ENCODE measurements around the gene TCF3. TPM values are rescaled to one million over a fixed set of nuclear protein-coding genes. Genes with fewer than 3 reads are reported as not detected.

The TCF3 gene
- total and polyA plus RNA-seq, 7 donors, result 20.1 to 33.8 (median 24.6) TPM

GRCh38 chr19:1621021-1621420, 31.4 kb downstream of the TCF3 start:
- Histone ChIP-seq H3K36me3 (ENCODE audit: insufficient read depth in 1 of 2, low read depth in 1 of 2) (peaks cover 0 to 44% of the 10 kb centered on the region in 2 donors), H3K27me3 (ENCODE audit: insufficient read depth in 3 of 3, low read length in 2 of 3) (no peaks in the 10 kb centered on the region), H3K9me3 (no peaks in the 10 kb centered on the region), H3K4me3 (no peak overlapping the region), H3K27ac (no peak overlapping the region), H3K4me1 (no peaks in the 10 kb centered on the region)
- intact Hi-C loops (cut with DNase I), result no loop called here
- ATAC-seq (no peak), DNase-seq (peak in 1 of 2 donors; percentile 43)
- TF ChIP-seq CTCF (IDR thresholded peaks at IDR 0.05), result no peak
- 85 to 90% (median 87%) methylated on average over 18 to 19 of the region's 19 CpGs for WGBS, 3 donors

DNA sequence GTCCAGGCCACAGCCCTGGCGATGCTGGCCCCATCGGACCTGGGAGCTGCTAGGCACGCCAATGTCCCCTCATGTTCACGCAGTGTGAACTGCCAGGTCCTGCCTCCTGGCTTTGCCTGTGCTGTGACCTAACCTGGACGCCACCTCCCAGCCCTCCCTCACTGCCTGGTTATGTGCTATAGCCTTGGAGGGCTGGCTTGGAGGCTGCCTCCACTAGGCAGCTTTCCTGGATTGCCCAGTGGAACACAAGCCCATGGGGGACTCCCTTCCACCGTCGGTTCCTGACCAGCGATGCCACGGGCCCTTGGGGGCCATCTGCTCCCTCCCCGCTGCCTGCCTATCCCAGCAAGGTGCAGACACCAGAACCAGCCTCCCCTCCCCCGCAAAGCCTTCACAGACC, 31.9 kb downstream of the TCF3 start:
- intact Hi-C loops (cut with DNase I), result no loop called here
- no peak for ATAC-seq
- H3K4me3 ChIP-seq, result no peak overlapping the region
- H3K9me3 ChIP-seq, result no peaks in the 10 kb centered on the region
- no peak for TF ChIP-seq CTCF (IDR thresholded peaks at IDR 0.05)
- no peaks in the 10 kb centered on the region for H3K27me3 ChIP-seq (ENCODE audit: insufficient read depth in 3 of 3, low read length in 2 of 3)
- H3K27ac ChIP-seq, result no peak overlapping the region
- peaks cover 0 to 46% of the 10 kb centered on the region in 2 donors for H3K36me3 ChIP-seq (ENCODE audit: insufficient read depth in 1 of 2, low read depth in 1 of 2)
- 90 to 93% (median 92%) methylated on average over 11 of the region's 11 CpGs for WGBS, 3 donors
- DNase-seq, result peak in 1 of 2 donors; percentile 45
- no peaks in the 10 kb centered on the region for H3K4me1 ChIP-seq

DNA sequence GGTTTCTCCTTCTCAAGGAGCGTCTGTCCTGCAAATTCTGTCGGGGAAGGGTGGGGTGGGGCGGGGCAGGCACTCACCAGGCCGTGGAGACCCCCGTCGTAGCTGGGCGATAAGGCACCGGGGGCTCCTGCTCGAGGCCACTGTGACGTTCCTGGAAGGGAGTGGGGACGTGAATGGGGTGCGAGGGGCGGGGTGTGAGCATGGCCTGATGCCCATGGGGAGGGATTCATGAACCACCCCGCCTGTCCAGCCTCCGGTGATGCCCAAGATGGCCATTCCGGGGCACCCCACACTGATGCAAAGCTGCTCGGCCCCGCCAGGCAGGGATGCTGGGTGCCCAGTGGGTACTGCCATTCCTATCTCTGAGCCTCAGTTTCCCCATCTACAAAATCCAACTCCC, 32.7 kb downstream of the TCF3 start:
- DNase-seq (no peak), ATAC-seq (no peak)
- TF ChIP-seq CTCF (IDR thresholded peaks at IDR 0.05), result no peak
- H3K4me3 ChIP-seq, result no peak overlapping the region
- no peaks in the 10 kb centered on the region for H3K27me3 ChIP-seq (ENCODE audit: insufficient read depth in 3 of 3, low read length in 2 of 3)
- H3K36me3 ChIP-seq (ENCODE audit: insufficient read depth in 1 of 2, low read depth in 1 of 2), result peaks cover 0 to 54% of the 10 kb centered on the region in 2 donors
- H3K9me3 ChIP-seq, result no peaks in the 10 kb centered on the region
- intact Hi-C loops (cut with DNase I), result no loop called here
- no peak overlapping the region for H3K27ac ChIP-seq
- H3K4me1 ChIP-seq, result no peaks in the 10 kb centered on the region
- WGBS, 3 donors, result 91 to 95% (median 94%) methylated on average over 17 to 18 of the region's 18 CpGs

DNA sequence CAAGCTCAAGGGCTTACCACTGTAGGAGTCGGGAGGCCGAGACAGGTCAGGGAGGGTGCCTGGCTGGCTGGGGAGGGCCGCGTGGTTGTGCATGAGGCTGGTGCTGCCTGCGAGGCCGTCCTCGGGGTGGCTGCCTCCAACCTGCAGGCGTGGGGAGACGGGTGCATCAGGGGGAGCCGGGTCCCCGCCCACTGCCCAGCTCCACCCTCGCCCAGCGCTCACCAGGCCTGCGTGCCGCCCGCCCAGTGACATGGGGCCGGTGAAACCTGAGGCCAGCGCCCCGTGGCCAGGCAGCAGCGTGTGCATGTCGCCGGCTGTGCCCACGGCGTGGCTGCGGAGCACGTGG, 33.3 kb downstream of the TCF3 start:
- Histone ChIP-seq H3K4me3 (no peak overlapping the region), H3K36me3 (ENCODE audit: insufficient read depth in 1 of 2, low read depth in 1 of 2) (peaks cover 0 to 60% of the 10 kb centered on the region in 2 donors), H3K27me3 (ENCODE audit: insufficient read depth in 3 of 3, low read length in 2 of 3) (no peaks in the 10 kb centered on the region), H3K27ac (no peak overlapping the region), H3K4me1 (no peaks in the 10 kb centered on the region), H3K9me3 (no peaks in the 10 kb centered on the region)
- TF ChIP-seq CTCF (IDR thresholded peaks at IDR 0.05), result no peak
- intact Hi-C loops (cut with DNase I), result no loop called here
- DNase-seq (no peak), ATAC-seq (no peak)
- 90 to 95% (median 93%) methylated on average over 21 to 26 of the region's 26 CpGs for WGBS, 3 donors

Measured in psoas muscle (tissue), 8 donors.